Measurements from ENCODE around the gene PEPD.

The PEPD gene

DNA sequence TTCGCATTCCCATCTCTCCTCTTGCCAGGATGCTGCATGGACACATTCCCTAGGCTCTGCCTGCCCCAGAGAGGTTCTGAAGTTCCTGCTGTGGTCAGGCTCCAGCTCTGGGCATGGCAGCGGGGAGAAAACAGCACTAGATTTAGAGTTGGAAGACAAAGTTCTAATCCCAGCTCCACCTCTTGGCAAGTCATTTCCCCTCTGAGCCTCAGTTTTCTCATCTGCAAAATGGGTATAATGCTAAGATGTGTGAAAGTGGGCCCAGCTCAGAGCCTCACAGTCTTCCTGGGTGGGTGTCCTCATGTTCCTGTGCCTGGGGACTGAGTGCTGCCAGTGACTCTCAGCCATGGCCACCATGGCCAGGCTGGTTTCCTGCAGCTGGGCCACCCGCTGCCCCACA, 9.6 kb downstream of the PEPD start:
- DNase-seq (ENCODE audit: low read depth): no peak

GRCh38 chr19:33511346-33511745, 10.2 kb downstream of the PEPD start:
- DNase-seq (ENCODE audit: low read depth): no peak

DNA sequence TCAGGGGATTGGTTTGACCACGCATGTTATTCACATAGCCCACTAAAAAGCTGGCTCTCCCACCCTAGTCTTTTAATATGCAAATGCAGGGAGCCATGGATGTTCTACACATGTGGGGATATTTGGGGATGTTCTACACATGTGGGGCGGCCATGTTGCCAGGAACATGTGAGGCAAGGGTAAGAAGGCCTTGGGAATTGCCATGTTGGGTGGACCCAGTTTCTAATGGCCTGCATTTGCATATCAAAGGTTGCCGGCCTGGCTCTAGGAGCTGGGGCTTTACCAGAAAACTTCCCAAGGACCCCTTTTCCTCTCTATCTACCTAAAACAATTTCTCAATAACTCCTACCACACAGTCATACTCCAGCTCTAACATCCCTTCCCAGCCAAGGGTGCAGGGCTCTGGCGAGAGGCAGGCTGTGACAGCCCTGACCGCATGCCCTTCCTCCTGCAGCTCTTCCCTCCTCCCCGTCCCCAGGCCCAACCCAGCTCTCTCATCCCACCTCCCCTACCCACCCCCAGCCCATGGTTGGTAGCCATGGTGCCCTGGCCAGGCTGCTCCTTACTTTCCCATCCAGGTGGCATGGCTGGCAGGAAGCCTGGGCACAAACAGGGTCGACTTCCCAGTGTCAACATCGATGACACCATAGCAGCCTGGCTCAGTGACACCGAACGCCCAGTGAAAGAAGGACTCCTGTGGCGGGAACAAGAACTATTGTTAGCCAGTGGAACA, 11.0 kb downstream of the PEPD start:
- no peak for DNase-seq (ENCODE audit: low read depth)

- no peak for DNase-seq (ENCODE audit: low read depth)
Observed at GRCh38 chr19:33509774-33510173, 11.8 kb downstream of the PEPD start.

GRCh38 chr19:33508941-33509614, 12.5 kb downstream of the PEPD start:
- no peak for DNase-seq (ENCODE audit: low read depth)

GRCh38 chr19:33508431-33508830, 13.2 kb downstream of the PEPD start:
- no peak for DNase-seq (ENCODE audit: low read depth)

DNA sequence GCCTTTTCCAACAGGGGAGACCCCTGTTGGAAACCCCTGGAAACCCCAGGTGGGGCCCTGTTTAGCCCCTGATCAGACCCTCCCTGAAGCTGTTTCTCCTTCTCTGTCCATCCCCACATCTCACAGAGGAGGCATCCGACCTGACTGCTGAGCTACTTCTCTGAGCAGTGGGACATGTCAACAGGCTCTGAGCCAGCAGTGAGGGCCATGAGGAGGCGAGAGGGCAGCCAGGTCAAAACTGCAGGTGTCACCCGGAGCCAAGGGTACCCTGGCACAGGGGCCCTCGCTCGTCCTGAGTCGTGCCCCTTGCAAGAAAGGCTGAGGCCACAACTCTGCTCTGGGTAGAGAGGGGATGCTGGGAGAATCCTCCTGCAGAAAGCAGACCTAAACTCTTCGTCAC, 13.6 kb downstream of the PEPD start:
- no peak for DNase-seq (ENCODE audit: low read depth)

- DNase-seq (ENCODE audit: low read depth): no peak
Observed at GRCh38 chr19:33507021-33507956, 14.3 kb downstream of the PEPD start.

DNA sequence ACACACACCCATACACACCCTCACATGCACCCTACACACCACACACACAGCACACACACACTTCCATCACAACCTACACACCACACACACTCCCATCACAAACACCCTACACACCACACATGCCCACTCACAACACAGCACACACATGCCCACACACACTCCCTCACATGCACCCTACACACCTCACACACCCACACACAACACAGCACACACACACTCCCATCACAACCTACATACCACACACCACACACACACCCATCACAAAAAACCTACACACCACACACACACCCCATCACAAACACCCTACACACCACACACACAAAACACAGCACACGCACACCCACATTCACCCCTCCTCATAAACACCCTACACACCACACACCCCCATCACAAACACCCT, 15.1 kb downstream of the PEPD start:
- DNase-seq (ENCODE audit: low read depth): no peak

GRCh38 chr19:33505823-33506222, 15.8 kb downstream of the PEPD start:
- no peak for DNase-seq (ENCODE audit: low read depth)

GRCh38 chr19:33505148-33505547, 16.4 kb downstream of the PEPD start:
- DNase-seq (ENCODE audit: low read depth): no peak

GRCh38 chr19:33504058-33504444, 17.5 kb downstream of the PEPD start:
- DNase-seq (ENCODE audit: low read depth): no peak

DNA sequence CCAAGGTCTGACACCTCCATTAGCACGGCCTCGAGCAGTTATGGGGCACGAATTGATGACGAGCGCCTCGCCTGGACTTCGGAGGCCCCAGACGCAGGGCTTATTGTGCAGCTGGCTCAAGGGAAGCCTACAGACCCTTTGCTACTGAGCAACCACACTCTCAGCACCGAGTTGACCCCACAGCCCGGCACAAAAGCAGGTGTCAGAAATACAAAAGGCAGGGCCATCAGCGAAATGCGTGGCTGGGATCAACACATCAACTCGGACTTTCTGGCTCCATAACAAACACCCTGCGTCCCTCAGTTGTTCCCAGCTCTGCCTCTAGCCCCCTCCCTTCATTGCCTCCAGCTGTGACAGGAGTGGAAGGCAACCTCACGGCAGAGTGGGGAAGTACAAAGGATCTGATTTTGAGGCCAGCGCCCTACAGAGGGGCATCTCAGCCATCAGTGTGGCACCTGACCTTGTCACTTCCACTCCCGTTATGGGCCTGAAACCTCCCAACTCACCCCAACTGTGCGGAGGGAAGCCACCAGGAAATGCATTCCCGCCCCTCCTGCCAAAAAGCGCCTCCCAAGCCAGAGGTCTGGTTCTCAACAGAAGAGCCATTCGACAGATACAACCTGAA, 18.0 kb downstream of the PEPD start:
- no peak for DNase-seq (ENCODE audit: low read depth)

GRCh38 chr19:33503030-33503429, 18.6 kb downstream of the PEPD start:
- DNase-seq (ENCODE audit: low read depth): no peak

GRCh38 chr19:33502521-33502920, 19.1 kb downstream of the PEPD start:
- DNase-seq (ENCODE audit: low read depth): no peak

DNA sequence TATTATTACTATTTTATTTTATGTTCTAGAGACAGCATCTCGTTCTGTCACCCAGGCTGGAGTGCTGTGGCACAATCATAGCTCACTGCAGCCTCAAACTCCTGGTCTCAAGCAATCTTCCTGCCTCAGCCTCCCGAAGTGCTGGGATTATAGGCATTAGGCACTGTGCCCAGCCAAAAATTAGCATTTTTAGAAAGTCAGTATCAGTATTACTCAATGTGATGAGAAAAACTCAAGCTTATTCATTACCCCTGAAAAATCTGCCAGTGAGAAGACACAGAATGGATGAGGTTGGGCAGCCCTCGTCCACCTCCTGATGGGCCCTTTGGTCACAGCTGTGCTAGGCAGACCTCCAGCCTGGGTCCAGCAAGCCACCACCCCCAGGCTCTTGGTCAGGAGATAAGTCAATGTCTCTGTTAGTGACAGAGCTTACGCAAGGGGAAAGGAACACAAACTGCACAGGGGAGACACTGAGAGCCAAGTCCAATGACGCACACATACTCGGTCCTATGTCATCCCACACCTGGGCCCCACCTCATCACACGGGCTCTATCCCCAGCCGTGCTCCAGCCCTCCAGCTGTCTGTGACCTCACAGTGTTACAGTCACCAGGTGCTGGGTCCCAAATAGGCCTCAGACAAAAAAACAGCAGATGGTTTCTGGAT, 19.8 kb downstream of the PEPD start:
- no peak for DNase-seq (ENCODE audit: low read depth)

- no peak for DNase-seq (ENCODE audit: low read depth)
Observed at GRCh38 chr19:33500991-33501390, 20.6 kb downstream of the PEPD start.

DNA sequence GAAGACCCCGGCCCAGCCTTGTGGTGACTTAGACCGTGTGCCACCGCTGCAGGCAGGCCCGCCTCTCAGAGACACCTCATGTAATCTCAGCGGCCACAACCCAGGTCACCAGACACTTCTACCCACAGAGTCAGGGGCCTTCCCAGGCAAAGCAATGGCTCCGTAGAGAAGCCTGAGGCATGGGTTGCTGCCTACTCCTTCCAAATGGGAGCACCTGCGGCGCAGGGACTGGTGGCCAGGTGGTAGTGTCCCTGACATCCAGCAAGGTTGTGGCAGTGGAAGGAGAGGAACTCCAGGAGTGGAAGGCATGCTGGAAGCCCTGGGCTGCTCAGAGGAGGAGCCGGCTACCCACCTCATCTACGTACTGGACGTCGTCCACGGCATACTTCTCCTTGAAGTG, 21.0 kb downstream of the PEPD start:
- DNase-seq (ENCODE audit: low read depth): no peak

DNA sequence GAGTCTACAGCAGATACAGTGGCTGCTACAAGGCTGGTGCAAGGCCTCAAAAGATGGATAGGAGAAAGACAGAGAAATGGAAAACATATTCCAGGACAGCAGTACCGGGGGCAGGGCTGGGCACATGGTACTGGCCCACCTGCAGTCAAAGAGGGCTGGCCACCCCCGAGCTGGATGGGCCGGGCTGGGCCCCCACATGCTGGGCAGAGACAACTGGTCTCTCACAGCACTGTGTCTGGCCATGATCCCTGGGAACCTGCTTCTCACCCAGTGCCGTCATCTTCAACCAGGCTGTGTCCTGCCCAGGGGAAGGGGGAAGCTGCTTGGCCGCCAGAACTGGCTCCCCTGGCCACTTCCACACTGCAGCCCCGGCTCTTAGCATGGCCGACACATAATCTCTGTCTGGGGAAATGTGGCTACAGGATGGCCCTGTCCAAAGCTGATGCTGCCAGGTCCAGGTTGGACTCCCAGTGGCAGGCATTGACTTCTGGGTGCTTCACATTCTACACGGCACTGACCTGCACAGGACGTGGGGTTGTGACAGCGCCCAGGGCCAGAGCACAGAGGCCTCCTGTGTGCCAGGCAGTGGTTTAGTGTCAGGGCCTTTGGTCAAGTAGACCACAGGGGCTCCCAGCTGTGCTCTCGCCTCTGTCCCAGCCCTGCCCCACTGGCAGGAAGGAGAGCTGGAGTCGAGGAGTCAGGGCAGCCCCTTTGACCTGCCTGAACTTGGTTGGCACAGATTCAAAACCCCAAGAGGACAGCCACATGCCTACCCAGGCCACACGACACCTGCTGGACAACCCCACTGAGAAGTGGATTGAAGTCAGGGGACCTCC, 21.7 kb downstream of the PEPD start:
- no peak for DNase-seq (ENCODE audit: low read depth)

GRCh38 chr19:33499248-33499647, 22.3 kb downstream of the PEPD start:
- DNase-seq (ENCODE audit: low read depth): no peak

Measured in fibroblast of gingiva (primary cell).